DMS53 (cell line): ENCODE data around the gene FAM240B.

Source experiments
- DNase-seq: peaks from one replicate; lab custom pipeline; 2025; lab: John Stamatoyannopoulos, UW

Gene FAM240B

DNA sequence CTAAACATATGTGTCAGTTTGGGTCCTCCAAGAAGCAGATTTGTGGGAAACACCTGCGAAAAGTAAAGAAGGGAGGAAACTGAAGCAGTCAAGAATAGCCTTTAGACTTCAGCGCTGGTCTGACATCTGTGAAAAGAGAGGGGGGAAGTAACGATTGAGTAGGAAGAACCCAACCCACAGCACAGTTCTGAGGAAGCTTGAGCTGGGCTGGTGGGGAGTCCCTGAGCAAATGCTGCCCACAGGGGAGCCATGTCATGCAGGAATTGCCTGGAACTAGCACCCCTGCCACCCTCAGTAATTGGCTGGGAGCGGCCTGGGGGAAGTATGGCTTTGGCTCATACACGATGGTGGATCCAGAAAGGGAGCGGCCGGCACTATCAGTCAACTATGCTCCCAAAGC, 20.6 kb downstream of the FAM240B start:
- no peak for DNase-seq

GRCh38 chr9:38697776-38698300, 22.1 kb downstream of the FAM240B start:
- DNase-seq = peak; percentile 27

DNA sequence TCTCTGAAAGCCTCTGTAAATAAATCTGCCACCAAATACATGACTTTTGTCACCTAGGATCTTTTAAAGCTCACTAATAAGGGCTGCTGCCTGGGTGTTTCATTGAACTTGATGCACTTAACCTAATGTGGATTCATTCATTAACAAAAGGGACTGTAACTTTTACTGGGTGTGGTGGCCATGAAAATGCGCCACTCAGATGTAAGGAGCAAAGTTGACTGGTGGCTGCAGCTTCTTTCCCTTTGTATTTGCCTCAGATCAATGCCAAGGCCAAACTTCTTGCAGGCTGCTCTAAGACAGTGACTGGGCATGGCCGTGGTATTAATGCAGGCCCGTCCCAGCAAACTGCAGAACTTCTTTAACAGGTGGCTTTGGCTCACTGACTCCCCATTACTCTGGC, 22.9 kb downstream of the FAM240B start:
- no peak for DNase-seq

DNA sequence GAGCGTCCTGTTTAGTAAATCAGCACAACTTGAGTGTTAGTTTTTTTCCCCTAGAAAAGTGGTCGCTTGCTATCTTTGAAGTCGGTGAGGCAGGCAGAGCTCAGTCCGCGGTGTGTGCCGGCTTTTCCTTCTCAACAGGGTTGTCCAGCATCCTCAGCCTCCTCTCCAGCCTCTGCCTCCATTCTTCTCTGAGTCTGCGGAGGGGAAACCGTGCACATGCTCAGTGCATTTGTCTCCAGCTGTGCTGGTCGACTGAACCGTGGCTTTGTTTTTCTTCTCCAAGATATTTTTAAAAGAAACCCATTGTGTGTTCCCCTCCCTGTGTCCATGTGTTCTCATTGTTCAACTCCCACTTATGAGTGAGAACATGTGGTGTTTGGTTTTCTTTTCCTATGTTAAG, 25.3 kb downstream of the FAM240B start:
- DNase-seq = no peak

DNA sequence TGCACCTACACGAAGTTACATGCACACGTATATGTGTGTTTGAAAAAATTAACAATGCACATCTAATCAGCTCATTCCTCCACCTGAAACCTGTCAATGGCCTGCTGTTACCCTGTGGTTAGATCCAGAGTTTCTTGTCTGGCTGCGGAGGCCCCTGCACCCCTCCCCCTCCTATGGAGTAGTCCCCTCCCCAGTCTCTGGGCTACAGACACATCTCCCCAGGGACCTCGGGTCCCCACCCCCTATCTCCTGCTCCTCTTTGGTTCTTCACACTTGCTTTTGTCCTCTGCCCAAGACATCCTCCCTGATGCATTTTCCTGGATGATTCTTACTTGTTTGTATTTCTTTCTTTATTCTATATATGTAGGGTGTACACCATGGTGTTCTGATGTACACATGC, 27.2 kb downstream of the FAM240B start:
- DNase-seq = no peak

DNA sequence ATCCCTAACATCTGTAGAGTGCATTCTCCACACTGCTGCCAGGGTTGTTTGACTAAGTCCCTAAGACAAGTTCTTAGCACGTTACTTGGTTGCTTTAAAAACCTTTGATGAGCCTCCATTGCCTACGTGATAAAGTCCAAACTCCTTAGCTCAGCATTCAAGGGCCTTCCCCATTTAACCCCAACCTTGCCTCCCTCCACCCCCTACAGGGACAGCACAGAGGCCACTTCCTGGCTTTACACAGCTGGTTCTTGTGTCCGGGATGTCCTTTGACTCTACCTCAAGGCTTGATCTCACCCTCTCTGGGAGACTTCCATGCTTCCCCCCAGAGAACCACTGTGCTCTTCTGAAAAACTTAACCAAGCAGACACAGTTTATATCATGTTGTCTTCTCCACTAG, 29.4 kb downstream of the FAM240B start:
- DNase-seq = no peak

DNA sequence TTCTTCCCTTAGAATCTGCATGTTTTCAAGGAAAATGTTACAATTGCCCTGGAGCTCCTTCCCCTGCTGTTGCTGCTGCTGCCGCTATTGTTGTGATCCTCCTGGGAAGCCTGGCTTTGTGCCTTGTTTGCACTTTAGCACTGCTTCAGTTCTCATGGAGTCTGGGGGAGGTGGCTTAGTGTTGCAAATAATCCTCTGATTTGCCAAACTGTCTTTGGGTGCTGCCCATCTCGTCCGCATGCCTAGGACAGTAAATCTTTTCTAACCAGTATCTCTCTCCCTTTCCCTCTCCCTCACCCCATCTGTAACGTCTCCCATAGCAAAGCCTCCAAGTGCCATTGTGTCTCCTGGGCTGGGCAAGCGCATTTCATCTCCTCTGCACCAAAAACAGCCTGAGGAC, 30.3 kb downstream of the FAM240B start:
- no peak for DNase-seq

- DNase-seq = peak; percentile 40
These were observed 31.9 kb downstream of the FAM240B start for GRCh38 chr9:38687992-38688391.

DNA sequence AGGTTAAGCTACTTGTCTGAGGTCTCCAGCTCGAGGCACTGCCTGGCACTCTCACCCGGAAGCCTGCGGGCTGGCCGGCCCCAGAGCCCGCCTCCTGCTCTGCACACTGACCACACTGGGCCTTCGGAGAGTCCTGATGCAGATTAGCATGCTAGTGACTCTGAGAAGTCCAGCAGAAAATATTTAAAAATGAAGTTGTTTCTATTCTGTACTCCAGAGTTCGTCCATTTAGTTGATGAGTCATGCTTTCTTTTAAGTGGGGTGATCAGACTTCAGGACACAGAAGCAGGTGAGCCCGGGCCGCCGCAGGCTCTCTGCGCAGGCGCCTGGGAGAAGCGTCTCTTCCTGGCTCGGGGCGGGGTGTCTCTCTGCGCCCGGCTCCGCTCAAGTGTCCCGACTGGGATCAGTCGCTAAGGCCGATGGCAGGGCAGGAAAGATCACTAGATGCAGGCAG, 32.5 kb downstream of the FAM240B start:
- peak; percentile 90 for DNase-seq

DNA sequence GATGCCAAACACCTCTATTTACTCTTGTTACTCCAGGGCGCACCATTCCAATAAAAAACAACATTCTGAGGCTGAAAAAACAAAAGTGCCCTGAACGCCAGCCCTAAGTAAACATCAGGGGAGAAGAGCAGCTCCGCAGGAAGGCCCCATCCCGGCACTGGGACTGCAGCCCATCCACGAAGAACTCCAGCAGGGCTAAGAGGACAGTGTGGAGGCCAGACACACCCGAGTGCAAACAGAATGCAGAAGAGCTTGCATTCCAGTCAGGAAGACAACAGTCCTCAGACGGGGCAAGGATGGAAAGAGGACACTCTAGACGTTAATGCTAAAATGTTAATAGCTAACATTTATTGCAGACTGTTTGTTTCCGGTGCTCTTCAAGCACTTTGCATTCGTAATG, 33.0 kb downstream of the FAM240B start:
- DNase-seq = no peak

- no peak for DNase-seq
These were observed 34.4 kb downstream of the FAM240B start for GRCh38 chr9:38685535-38685934.

- DNase-seq = no peak
These were observed 36.6 kb downstream of the FAM240B start for GRCh38 chr9:38683336-38683735.

DNA sequence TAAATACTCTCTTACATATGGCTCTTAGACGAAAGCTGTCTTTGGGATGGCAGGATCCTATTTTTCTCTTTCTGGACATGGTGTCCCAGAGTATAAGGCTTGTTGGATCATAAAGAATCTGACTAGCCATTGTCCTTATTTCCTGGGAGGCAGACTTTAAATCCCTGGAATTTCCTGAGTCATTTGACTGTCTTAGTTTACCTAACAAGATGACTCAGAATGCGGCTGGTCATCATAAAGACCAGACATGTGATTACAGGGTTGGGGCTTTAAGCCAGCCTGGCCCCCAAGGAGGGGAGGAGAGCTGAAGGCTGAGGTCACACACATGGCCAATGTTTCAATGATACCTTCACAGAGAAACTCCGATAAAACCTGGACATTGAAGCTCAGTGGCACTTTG, 37.2 kb downstream of the FAM240B start:
- peak; percentile 68 for DNase-seq

DNA sequence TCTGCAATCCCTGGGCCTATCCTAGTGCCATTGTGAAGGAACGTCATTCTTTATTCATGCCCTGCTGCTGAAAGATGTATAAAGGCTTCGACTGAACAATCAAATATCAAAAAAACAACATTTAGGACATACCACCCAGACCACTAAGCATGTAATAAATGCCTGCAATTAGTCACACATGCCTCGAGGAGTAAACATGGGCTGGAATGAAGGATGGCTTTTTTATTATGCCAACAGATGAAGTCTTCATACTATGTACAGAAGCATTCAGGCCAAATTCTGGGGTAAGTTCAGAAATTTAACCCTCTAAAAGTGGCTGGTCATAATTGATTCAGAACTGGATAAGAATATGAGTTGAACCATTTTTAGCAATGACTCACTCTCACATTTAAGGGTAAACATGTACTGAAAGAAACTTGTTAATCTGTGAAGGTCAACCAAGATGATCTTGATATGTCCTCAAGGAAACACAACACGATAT, 38.1 kb downstream of the FAM240B start:
- DNase-seq = no peak

DNA sequence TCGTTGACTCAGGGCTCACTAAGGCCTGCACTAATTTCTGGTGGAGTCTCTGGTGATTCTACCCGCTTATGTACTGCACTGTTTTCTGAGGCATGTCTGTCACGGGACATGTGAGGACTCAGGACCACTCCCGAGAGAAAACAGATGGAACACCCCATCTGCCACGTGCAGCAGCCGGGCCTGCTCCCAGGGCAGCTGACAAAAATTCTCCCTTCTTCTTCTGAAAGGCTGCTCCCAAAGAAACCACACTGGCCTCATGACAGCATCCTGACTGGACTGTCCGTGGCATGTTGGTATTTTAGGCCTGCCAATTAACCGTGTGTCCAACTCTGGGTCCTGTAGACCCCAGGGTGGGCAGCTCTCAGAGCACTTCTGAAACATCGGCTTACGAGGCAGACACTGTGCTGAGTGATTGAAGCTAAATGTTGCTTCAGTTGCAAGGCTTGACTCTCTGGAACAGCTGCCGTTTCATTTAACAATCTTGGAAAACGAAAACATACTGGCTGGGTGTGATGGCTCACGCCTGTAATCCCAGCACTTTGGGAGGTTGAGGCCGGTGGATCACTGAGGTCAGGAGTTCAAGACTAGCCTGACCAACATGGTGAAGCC, 39.0 kb downstream of the FAM240B start:
- DNase-seq = no peak

GRCh38 chr9:38677660-38678303, 42.2 kb downstream of the FAM240B start:
- no peak for DNase-seq

DNA sequence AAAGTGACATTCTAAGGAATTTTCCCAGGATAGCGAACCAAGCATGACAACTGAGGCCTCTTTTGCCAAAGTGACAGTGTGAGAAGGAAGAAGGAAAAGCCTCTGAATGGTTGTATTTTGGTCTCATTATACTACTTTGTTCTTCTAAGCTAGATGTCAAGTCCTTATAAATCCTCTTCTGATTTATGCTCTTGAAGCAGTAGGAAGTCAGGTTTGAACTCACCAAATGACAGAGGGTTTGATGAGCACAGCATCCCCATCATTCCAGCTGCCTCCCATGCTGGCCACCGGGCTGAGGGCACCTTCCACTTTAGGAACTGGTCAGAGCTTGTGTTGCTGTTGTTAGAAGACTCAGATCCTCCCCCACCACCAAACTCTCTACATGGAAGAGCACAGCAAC, 44.1 kb downstream of the FAM240B start:
- no peak for DNase-seq

- no peak for DNase-seq
These were observed 44.7 kb downstream of the FAM240B start for GRCh38 chr9:38675211-38675610.

GRCh38 chr9:38673399-38674193, 46.3 kb downstream of the FAM240B start:
- no peak for DNase-seq

DNA sequence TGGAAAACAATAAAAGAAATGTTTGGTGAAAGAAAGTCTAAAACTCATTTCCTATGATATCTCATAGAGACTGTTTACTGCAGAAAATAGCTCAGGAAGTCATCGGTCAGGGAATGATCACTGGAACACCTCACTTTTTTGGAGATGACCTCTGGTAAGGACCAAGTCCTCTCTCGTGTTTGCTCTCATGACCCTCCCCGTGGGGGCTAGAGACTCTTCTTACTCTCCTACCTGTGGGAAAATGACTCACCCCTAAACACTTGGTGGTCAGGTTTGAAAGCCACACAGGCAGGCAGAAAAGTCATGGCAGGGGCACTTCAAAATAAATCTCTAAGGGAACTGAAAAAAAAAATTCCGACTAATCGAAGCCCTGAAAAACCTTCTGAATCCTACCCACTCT, 48.2 kb downstream of the FAM240B start:
- peak; percentile 49 for DNase-seq

DNA sequence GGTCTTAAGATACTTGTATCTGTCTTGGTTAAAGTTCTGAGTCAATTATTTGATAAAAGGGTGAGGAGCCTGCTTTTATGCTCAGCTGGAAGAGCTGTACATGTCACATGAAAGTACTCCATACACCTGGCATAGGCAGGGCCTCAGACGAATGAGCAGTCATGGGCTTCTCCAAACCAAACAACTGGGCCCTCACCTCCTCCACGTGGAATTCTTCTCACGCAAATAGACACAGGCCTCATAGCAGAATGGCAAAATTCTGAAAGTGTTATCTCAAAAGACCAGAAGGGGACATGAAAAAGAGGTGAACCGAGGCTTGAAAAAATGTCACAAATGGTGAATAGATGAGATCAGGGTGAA, 48.6 kb downstream of the FAM240B start:
- peak; percentile 67 for DNase-seq

- DNase-seq = no peak
These were observed 49.2 kb downstream of the FAM240B start for GRCh38 chr9:38670542-38671371.
